B cell (primary cell): ENCODE data around the gene PRR35. TPM values are rescaled to one million over a fixed set of nuclear protein-coding genes. Genes with fewer than 3 reads are reported as not detected.

Experiments
- ATAC-seq: fragments of 200-7000 bp; cut with Tn5 transposase; one replicate; pipeline ENCODE4 v1.10.0; 2021; ENCODE audit warnings: low read depth, mild to moderate bottlenecking, moderate number of reproducible peaks, moderate library complexity
- CTCF ChIA-PET: fragments of 350-600 bp; sonication (Branson Sonifier 250); formaldehyde crosslinking; loops from one replicate; lab custom pipeline; 2021; ENCODE audit warnings: antibody characterized with exemption, inconsistent platforms; lab: Charles Lee
- POLR2A ChIA-PET: fragments of 350-600 bp; sonication (Branson Sonifier 250); formaldehyde crosslinking; loops from one replicate; lab custom pipeline; 2021; ENCODE audit warnings: antibody characterized with exemption; lab: Charles Lee
- DNase-seq: peaks from one replicate; pipeline ENCODE4 v3.0.0; 2013
- H2AFZ ChIP-seq: 2 replicates; pipeline ENCODE4 v1.6.1; 2012; ENCODE audit warnings: mild to moderate bottlenecking, low read depth, low read length; ENCODE audit not compliant: insufficient read depth, poor library complexity, severe bottlenecking
- H3K27ac ChIP-seq, 2 donors: 1 replicate in 1 of 2; 2 replicates in 1 of 2; pipeline ENCODE4 v1.5.1; 2012 to 2013; ENCODE audit warnings: low read length in 2 of 2, mild to moderate bottlenecking in 2 of 2, moderate library complexity in 1 of 2
- H3K27me3 ChIP-seq, 4 experiments: fragments of 200-600 bp in 1 of 4; sonication (generic) in 1 of 4; replicated peaks in 1 of 4; 1 replicate in 2 of 4; 2 replicates in 2 of 4; pipeline versions ENCODE4 v1.6.1 to v1.7.0; 2013 to 2016; ENCODE audit warnings: low read length in 3 of 4, mild to moderate bottlenecking in 2 of 4, mixed read lengths in 1 of 4, moderate library complexity in 1 of 4; ENCODE audit not compliant: insufficient read depth in 4 of 4, control insufficient read depth in 3 of 4; ENCODE audit errors: control extremely low read depth in 1 of 4
- H3K36me3 ChIP-seq, 2 experiments: replicated peaks in 1 of 2; 1 replicate in 1 of 2; 2 replicates in 1 of 2; pipeline versions ENCODE4 v1.6.1 to v1.7.1; 2013; ENCODE audit warnings: low read length in 1 of 2; ENCODE audit not compliant: insufficient read depth in 2 of 2, control insufficient read depth in 1 of 2; ENCODE audit errors: control extremely low read depth in 1 of 2, extremely low read depth in 1 of 2
- H3K4me1 ChIP-seq, 2 donors: fragments of 200-600 bp in 1 of 2; sonication (generic) in 1 of 2; 1 replicate in 1 of 2; 2 replicates in 1 of 2; pipeline versions ENCODE4 v1.5.1 to v1.6.1; 2013 to 2017; ENCODE audit warnings: low read length in 2 of 2; ENCODE audit not compliant: control insufficient read depth in 2 of 2, insufficient read depth in 2 of 2
- H3K4me2 ChIP-seq: replicated peaks from 2 replicates; pipeline ENCODE3; 2012; ENCODE audit warnings: mild to moderate bottlenecking, low read depth, low read length; ENCODE audit not compliant: poor library complexity, severe bottlenecking
- H3K4me3 ChIP-seq, 5 experiments: fragments of 200-600 bp in 1 of 5; sonication (generic) in 1 of 5; 1 replicate in 3 of 5; 2 replicates in 2 of 5; pipeline versions ENCODE4 v1.5.1 to v1.7.0; 2011 to 2016; ENCODE audit warnings: low read length in 4 of 5, mild to moderate bottlenecking in 4 of 5, low read depth in 2 of 5, control low read depth in 1 of 5, moderate library complexity in 1 of 5; ENCODE audit not compliant: insufficient read depth in 1 of 5; ENCODE audit errors: control extremely low read depth in 1 of 5, extremely low read depth in 1 of 5
- H3K79me2 ChIP-seq: fragments of 200-600 bp; sonication (generic); one replicate; pipeline ENCODE4 v1.6.0; 2016; ENCODE audit warnings: low read length; ENCODE audit not compliant: control insufficient read depth, insufficient read depth
- H3K9ac ChIP-seq: fragments of 200-600 bp; sonication (generic); 2 replicates; pipeline ENCODE4 v1.6.1; 2017; ENCODE audit warnings: mild to moderate bottlenecking, low read length, moderate library complexity
- H3K9me3 ChIP-seq, 3 donors: one replicate each; pipeline versions ENCODE4 v1.6.1 to v1.7.1; 2013; ENCODE audit warnings: low read length in 2 of 3; ENCODE audit not compliant: control insufficient read depth in 2 of 3, insufficient read depth in 1 of 3; ENCODE audit errors: control extremely low read depth in 1 of 3
- H4K20me1 ChIP-seq: 2 replicates; pipeline ENCODE4 v1.6.0; 2012; ENCODE audit warnings: mild to moderate bottlenecking, low read length; ENCODE audit not compliant: insufficient read depth, control insufficient read depth, poor library complexity, severe bottlenecking
- H3K27ac Mint-ChIP-seq: one replicate; pipeline ENCODE4 v1.8.0; 2021; ENCODE audit warnings: mixed read lengths
- H3K27me3 Mint-ChIP-seq: one replicate; pipeline ENCODE4 v1.8.0; 2021; ENCODE audit warnings: mixed read lengths
- H3K4me1 Mint-ChIP-seq: one replicate; pipeline ENCODE4 v1.8.0; 2021; ENCODE audit warnings: mixed read lengths
- H3K4me3 Mint-ChIP-seq: one replicate; pipeline ENCODE4 v1.8.0; 2021; ENCODE audit warnings: mixed read lengths
- H3K9me3 Mint-ChIP-seq: one replicate; pipeline ENCODE4 v1.8.0; 2022; ENCODE audit warnings: mixed read lengths; ENCODE audit not compliant: insufficient read depth
- EZH2 ChIP-seq: IDR thresholded peaks from 2 replicates; pipeline ENCODE4 v1.6.1; 2012; ENCODE audit warnings: borderline replicate concordance, low read depth, mild to moderate bottlenecking, moderate library complexity, low read length; ENCODE audit not compliant: insufficient read depth, poor library complexity, severe bottlenecking
- WGBS: methylation state at CpG from one replicate; pipeline ENCODE4 v1.1.5; 2013; ENCODE audit warnings: missing lambda C conversion rate; ENCODE audit not compliant: insufficient coverage; 5-methylcytosine and 5-hydroxymethylcytosine counted together
- intact Hi-C: fragments of 100-400 bp; cut with micrococcal nuclease; formaldehyde crosslinking; loops from one replicate; pipeline ENCODE4 v1.10.0; 2022
- polyA plus RNA-seq: library from polyadenylated mRNA; depleted of rRNA; stranded (reverse); fragments of >200 nt; gene quantifications from 2 replicates; pipeline ENCODE4 v1.2.3, GENCODE V29; 2012
- total RNA-seq, 2 donors: library from RNA; stranded (reverse); fragments of 120-200 nt in 1 of 2; gene quantifications; 1 replicate in 1 of 2; 2 replicates in 1 of 2; pipeline versions ENCODE4 v1.2.3 to v1.2.4, GENCODE V29; 2013 to 2022
- TF ChIP-seq, protein P1 (sequence below): fragments of 200-600 bp; IDR thresholded peaks from one replicate; pipeline ENCODE4 v1.8.0; 2022; ENCODE audit warnings: antibody characterized with exemption, mild to moderate bottlenecking

The PRR35 gene
- total and polyA plus RNA-seq, 2 donors (not counting 1 experiment from before 2014, with no cell fraction given) = not detected

DNA sequence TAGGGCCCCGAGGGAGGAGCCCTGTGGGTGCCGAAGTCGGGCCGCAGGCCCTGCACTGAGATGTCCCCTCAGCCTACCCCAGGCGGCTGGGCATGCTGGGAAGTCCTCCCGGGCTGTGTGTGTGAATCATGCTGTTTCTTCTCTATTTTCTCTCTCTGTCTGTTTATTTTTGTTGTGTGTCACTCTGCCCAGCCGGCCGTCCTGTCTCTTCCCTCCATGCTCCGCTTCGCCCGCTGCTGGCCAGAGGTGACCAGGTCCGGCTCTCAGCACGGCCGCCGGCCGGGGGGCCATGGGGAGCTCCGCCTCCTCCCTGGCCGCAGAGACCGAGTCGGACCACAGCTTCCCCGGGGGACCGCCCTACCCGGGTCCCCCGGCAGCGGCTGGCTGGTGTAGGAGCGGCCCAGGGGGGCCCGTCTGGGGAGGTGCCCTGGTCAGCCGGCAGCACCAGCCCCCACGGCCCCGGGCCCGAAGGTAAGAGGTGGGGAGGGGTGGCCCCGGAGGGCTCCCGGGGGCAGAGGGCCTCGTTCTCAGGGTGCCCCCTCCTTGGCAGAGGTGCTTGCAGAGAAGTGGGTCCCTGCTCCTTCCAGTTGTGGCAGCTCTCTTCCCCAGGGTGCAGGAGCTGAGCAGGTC, 20.2 kb upstream of the PRR35 start:
- H3K4me3 Mint-ChIP-seq = no peak overlapping the region
- H3K4me3 ChIP-seq = no peak overlapping the region
- intact Hi-C loops = no loop called here
- CTCF ChIA-PET = no interaction called here
- H3K27me3 ChIP-seq = no peaks in the 10 kb centered on the region
- no peaks in the 10 kb centered on the region for H3K27me3 Mint-ChIP-seq
- POLR2A ChIA-PET = no interaction called here
- H3K27ac Mint-ChIP-seq = no peak overlapping the region
- WGBS = 98% methylated on average over 24 of the region's 34 CpGs
- no peak overlapping the region for H3K4me2 ChIP-seq
- peaks cover 0 to 2% of the 10 kb centered on the region in 2 experiments for H3K36me3 ChIP-seq
- DNase-seq (no peak), ATAC-seq (no peak)
- peaks cover 74% of the 10 kb centered on the region for H4K20me1 ChIP-seq
- H3K9me3 ChIP-seq = no peaks in the 10 kb centered on the region
- no peak overlapping the region for H3K27ac ChIP-seq
- H3K9me3 Mint-ChIP-seq = no peaks in the 10 kb centered on the region
- TF ChIP-seq EZH2 = no peak
- TF ChIP-seq, protein P1, sequence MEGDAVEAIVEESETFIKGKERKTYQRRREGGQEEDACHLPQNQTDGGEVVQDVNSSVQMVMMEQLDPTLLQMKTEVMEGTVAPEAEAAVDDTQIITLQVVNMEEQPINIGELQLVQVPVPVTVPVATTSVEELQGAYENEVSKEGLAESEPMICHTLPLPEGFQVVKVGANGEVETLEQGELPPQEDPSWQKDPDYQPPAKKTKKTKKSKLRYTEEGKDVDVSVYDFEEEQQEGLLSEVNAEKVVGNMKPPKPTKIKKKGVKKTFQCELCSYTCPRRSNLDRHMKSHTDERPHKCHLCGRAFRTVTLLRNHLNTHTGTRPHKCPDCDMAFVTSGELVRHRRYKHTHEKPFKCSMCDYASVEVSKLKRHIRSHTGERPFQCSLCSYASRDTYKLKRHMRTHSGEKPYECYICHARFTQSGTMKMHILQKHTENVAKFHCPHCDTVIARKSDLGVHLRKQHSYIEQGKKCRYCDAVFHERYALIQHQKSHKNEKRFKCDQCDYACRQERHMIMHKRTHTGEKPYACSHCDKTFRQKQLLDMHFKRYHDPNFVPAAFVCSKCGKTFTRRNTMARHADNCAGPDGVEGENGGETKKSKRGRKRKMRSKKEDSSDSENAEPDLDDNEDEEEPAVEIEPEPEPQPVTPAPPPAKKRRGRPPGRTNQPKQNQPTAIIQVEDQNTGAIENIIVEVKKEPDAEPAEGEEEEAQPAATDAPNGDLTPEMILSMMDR = no peak
- H3K9ac ChIP-seq = no peak overlapping the region
- H3K4me1 ChIP-seq = no peaks in the 10 kb centered on the region
- no peak overlapping the region for H2AFZ ChIP-seq
- no peaks in the 10 kb centered on the region for H3K4me1 Mint-ChIP-seq
- peaks cover 68% of the 10 kb centered on the region for H3K79me2 ChIP-seq

DNA sequence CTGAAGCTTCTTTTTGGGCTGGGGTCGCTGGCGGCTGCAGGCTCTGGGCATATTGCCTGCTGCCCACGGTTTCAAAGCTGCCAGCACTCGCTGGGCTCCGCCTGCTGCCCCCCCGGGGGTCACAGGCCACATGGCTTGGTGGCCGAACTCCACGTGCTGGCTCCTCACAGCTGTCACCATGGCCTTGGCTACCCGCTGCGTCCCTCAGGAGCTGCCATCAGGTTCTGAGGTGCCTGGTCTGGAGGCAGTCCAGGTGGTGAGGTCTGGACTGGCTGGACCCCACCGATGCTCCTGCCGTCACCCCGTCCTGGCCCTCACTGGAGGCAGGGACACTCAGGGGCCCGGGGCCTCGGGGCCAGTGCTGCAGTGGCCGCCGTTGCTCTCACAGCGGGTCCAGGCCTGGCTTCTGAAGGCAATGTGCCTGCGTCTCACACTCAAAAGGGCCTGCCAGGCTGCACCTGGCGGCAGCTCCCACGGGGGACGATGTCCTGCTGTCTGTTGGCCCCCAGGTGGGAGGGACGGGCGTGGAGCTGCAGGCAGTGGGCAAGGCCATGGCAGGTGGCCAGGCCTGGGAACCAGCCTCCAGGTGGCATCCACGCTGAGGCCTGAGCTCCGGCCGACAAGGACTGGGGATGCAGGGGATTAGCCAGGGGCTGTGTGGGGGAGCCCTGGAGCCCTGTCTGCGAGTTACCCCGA, 19.4 kb upstream of the PRR35 start:
- H3K4me3 Mint-ChIP-seq = no peak overlapping the region
- H3K9me3 Mint-ChIP-seq = no peaks in the 10 kb centered on the region
- 99% methylated on average over 29 of the region's 29 CpGs for WGBS
- no peaks in the 10 kb centered on the region for H3K27me3 Mint-ChIP-seq
- Histone ChIP-seq H3K4me1 (no peaks in the 10 kb centered on the region), H4K20me1 (peaks cover 67% of the 10 kb centered on the region), H3K27me3 (no peaks in the 10 kb centered on the region), H3K27ac (no peak overlapping the region), H3K4me3 (no peak overlapping the region), H3K79me2 (peaks cover 60% of the 10 kb centered on the region), H3K4me2 (no peak overlapping the region), H2AFZ (no peak overlapping the region), H3K9ac (no peak overlapping the region), H3K9me3 (no peaks in the 10 kb centered on the region), H3K36me3 (peaks cover 0 to 2% of the 10 kb centered on the region in 2 experiments)
- H3K27ac Mint-ChIP-seq = no peak overlapping the region
- intact Hi-C loops = no loop called here
- DNase-seq (no peak), ATAC-seq (no peak)
- TF ChIP-seq, protein P1 = no peak
- TF ChIP-seq EZH2 = no peak
- POLR2A ChIA-PET = interaction anchor here (0.7 kb wide), 1 partner anchor 239 kb away, joined by 3 read pairs; no protein-coding TSS in a partner anchor
- no peaks in the 10 kb centered on the region for H3K4me1 Mint-ChIP-seq
- CTCF ChIA-PET = no interaction called here
